NCI-H146 (cell line): ENCODE results near the gene PAX2.
A peak's percentile ranks its signal among the peaks of the same experiment; 100 is the strongest.

Experiments used
- DNase-seq: peaks from one replicate; lab custom pipeline; 2025; lab: John Stamatoyannopoulos, UW

PAX2 gene

GRCh38 chr10:100878291-100878910 is 133.0 kb downstream of the PAX2 start:
- DNase-seq = peak; percentile 62
